Inferior parietal cortex (tissue), 1 donor: ENCODE measurements around the gene BIVM.

ENCODE experiments used
- DNase-seq: peaks from one replicate; pipeline ENCODE4 v3.0.0-alpha.2; 2016; ENCODE audit errors: extremely low spot score

Gene BIVM

DNA sequence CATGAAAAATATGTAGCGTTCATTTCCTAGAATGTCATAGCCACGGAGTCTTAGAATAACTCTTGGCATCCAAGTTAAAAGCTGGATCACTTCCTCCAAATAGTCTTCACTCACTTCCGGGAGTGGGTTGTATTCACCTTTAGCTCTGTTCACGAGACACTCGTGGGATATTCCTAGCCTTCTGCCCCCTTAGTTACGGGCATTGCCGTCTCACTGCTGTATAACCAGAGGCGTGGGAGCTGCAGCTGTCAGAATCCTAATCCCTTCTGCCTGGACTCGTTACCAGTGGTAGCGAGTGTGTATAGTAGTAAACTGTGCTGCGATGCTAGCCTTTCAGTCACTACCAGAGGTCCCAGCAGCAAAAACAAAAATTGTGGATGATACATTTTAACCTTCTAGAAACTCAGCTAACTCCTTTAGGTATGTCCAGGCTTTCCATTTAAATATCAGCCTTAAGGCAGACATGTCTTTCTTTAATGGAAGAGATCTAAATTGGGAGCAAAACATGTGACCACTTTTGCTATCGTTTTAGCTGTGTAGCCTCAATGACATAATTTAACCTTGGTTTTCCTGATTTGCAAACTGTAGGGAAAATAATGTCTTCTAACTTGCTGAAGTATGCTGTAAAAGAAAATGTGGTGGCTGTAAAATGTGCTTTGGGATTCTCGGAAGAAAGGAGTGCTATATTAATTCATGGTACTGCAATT is 81.0 kb downstream of the BIVM start:
- DNase-seq, result no peak

DNA sequence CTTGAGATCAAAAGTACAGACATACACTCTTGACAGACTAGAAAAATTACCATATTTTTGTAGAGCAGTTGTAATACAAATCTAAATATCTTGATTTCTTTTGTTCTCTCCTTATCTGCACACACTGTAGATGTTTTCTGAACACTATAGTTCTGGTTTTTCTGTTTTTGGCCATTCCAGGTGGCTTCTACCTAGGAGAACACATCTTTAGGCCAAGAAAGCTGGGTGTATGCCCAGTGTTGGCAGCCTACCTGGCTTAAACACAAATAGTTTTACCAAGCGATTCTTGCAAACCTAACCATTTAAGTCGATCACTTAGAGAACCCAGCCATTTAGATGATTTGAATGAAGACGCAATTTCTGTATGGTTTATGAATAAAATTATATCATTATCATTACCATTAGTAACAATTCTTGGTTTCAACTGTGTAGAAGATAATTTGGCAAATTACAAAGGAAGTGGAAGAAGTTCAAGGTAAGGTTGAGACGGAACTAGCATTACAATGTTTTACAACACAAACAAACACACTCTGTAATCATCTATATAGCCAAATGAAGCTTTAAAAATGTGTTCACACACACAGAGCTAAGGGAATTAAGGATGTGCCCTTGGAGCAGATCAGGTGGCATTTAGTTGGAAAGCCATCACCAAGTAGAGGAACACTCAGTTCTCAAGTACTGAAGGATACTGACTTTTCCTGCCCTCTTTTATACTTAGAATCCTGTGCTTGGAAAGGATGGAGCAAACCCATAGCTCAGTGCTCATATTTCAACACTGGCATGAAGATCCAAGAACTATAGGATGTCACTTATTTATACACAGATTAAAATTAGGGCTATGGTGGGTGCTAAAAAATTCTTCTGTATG is 83.1 kb downstream of the BIVM start:
- DNase-seq, result no peak
